NB4 (cell line): ENCODE results near the gene ATF5.

Experiments used
- MYC ChIP-seq: IDR thresholded peaks from 2 replicates; pipeline ENCODE4 v1.6.1; 2011; ENCODE audit warnings: low read depth, low read length
- POLR2A ChIP-seq: IDR thresholded peaks from 2 replicates; pipeline ENCODE4 v1.6.1; 2011; ENCODE audit warnings: mild to moderate bottlenecking; ENCODE audit not compliant: insufficient read length; ENCODE audit errors: extremely low read depth
- TF ChIP-seq, protein P1 (sequence below): IDR thresholded peaks from one replicate; pipeline ENCODE4 v1.5.1; 2012; ENCODE audit warnings: low read depth, low read length
- TF ChIP-seq, protein P2 (sequence below): IDR thresholded peaks from 2 replicates; pipeline ENCODE4 v1.6.1; 2011; ENCODE audit warnings: low read depth, low read length

- TF ChIP-seq, protein P1, sequence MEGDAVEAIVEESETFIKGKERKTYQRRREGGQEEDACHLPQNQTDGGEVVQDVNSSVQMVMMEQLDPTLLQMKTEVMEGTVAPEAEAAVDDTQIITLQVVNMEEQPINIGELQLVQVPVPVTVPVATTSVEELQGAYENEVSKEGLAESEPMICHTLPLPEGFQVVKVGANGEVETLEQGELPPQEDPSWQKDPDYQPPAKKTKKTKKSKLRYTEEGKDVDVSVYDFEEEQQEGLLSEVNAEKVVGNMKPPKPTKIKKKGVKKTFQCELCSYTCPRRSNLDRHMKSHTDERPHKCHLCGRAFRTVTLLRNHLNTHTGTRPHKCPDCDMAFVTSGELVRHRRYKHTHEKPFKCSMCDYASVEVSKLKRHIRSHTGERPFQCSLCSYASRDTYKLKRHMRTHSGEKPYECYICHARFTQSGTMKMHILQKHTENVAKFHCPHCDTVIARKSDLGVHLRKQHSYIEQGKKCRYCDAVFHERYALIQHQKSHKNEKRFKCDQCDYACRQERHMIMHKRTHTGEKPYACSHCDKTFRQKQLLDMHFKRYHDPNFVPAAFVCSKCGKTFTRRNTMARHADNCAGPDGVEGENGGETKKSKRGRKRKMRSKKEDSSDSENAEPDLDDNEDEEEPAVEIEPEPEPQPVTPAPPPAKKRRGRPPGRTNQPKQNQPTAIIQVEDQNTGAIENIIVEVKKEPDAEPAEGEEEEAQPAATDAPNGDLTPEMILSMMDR: no peak
- TF ChIP-seq, protein P2, sequence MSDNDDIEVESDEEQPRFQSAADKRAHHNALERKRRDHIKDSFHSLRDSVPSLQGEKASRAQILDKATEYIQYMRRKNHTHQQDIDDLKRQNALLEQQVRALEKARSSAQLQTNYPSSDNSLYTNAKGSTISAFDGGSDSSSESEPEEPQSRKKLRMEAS: no peak
- no peak for TF ChIP-seq POLR2A
- TF ChIP-seq MYC: no peak
Observed at GRCh38 chr19:49907745-49908446, 21.1 kb upstream of the ATF5 start.
